K562 (cell line): ENCODE results near the gene PCAT6. TPM values are rescaled to one million over a fixed set of nuclear protein-coding genes. Genes with fewer than 3 reads are reported as not detected.

Experiments used
- CBFB ChIP-seq: sonication (generic); formaldehyde crosslinking; IDR thresholded peaks from 2 replicates; pipeline ENCODE4 v1.4.0; 2020; ENCODE audit warnings: mild to moderate bottlenecking, missing genetic modification reagents
- FOXP1 ChIP-seq: sonication (generic); formaldehyde crosslinking; IDR thresholded peaks from 2 replicates; pipeline ENCODE4 v1.8.0; 2022; ENCODE audit warnings: mild to moderate bottlenecking, missing genetic modification reagents
- HDAC2 ChIP-seq: fragments of 450-650 bp; IDR thresholded peaks from 2 replicates; pipeline ENCODE4 v1.6.1; 2016; ENCODE audit warnings: mild to moderate bottlenecking
- HDAC8 ChIP-seq: fragments of 450-650 bp; IDR thresholded peaks from 2 replicates; pipeline ENCODE4 v1.6.1; 2016; ENCODE audit warnings: mild to moderate bottlenecking, missing genetic modification characterization, moderate library complexity, missing compliant biosample characterization
- ILK ChIP-seq: fragments of 450-650 bp; IDR thresholded peaks from 2 replicates; pipeline ENCODE4 v1.6.1; 2016; ENCODE audit warnings: missing genetic modification characterization, low read depth, mild to moderate bottlenecking, missing compliant biosample characterization, moderate library complexity, borderline replicate concordance
- NCOA1 ChIP-seq: fragments of 450-650 bp; IDR thresholded peaks from 2 replicates; pipeline ENCODE4 v1.6.1; 2016; ENCODE audit warnings: low read depth
- PCBP1 ChIP-seq: fragments of 200-400 bp; formaldehyde crosslinking; IDR thresholded peaks from 2 replicates; pipeline ENCODE4 v1.6.1; 2018; ENCODE audit warnings: mild to moderate bottlenecking, low read depth, low read length; ENCODE audit not compliant: poor library complexity, severe bottlenecking
- PML ChIP-seq: IDR thresholded peaks from 2 replicates; pipeline ENCODE4 v1.6.1; 2012; ENCODE audit warnings: low read length, inconsistent platforms
- PRMT5 ChIP-seq: sonication (generic); formaldehyde crosslinking; IDR thresholded peaks from 2 replicates; pipeline ENCODE4 v1.5.0; 2020; ENCODE audit warnings: missing genetic modification reagents
- RB1 ChIP-seq: fragments of 450-650 bp; IDR thresholded peaks from 2 replicates; pipeline ENCODE4 v1.6.1; 2017; ENCODE audit warnings: low read depth, mild to moderate bottlenecking
- TEAD2 ChIP-seq: fragments of 450-650 bp; IDR thresholded peaks from 2 replicates; pipeline ENCODE4 v1.6.1; 2016; ENCODE audit warnings: missing genetic modification characterization, control low read depth, missing compliant biosample characterization
- TFAM ChIP-seq: fragments of 250-450 bp; sonication (Bioruptor Pico); conservative IDR thresholded peaks from 2 replicates; pipeline ENCODE4 v1.5.0; 2021; ENCODE audit warnings: mild to moderate bottlenecking, moderate library complexity
- ZNF274 ChIP-seq: IDR thresholded peaks from 2 replicates; pipeline ENCODE4 v1.6.1; 2011; ENCODE audit warnings: low read depth, mild to moderate bottlenecking, low read length, moderate library complexity, borderline replicate concordance
- ZNF766 ChIP-seq: fragments of 200-800 bp; sonication (Bioruptor generic); conservative IDR thresholded peaks from 2 replicates; pipeline ENCODE4 v1.6.1; 2016; ENCODE audit warnings: missing genetic modification characterization, missing compliant biosample characterization
- polyA plus RNA-seq, 8 experiments: library from polyadenylated mRNA; depleted of rRNA in 4 of 8; stranded (reverse) in 5 of 8; unstranded in 3 of 8; fragments of >200 nt; fragmentation: Nextera tagmentation in 2 of 8; fragmentation: Illumina TruSeq in 1 of 8; extraction: Ambion mirVana in 2 of 8; extraction: Trizol in 1 of 8; gene quantifications; 2 replicates each; pipeline versions ENCODE4 v1.2.1 to v1.2.3, GENCODE V29; 2011 to 2014; ENCODE audit warnings: inconsistent platforms in 1 of 8, missing spikeins in 1 of 8
- total RNA-seq, 7 experiments: library from RNA; depleted of rRNA in 6 of 7; stranded (reverse); fragments of >200 nt in 6 of 7; fragmentation: Illumina TruSeq in 2 of 7; extraction: Trizol in 2 of 7; gene quantifications; 2 replicates each; pipeline versions ENCODE4 v1.2.1 to v1.2.3, GENCODE V29; 2011 to 2021; ENCODE audit warnings: low replicate concordance in 1 of 7
- TF ChIP-seq, protein P1 (sequence below): fragments of 200-400 bp; formaldehyde crosslinking; IDR thresholded peaks from 2 replicates; pipeline ENCODE4 v1.6.1; 2017; ENCODE audit warnings: mild to moderate bottlenecking, low read depth, low read length, moderate library complexity
- TF ChIP-seq, protein P2 (sequence below), 2 experiments: fragments of 450-650 bp; IDR thresholded peaks; 2 replicates each; pipeline ENCODE4 v1.6.1; 2016
- TF ChIP-seq, protein P3 (sequence below): fragments of 250-450 bp; sonication (Bioruptor Pico); IDR thresholded peaks from 2 replicates; pipeline ENCODE4 v1.5.0; 2020; ENCODE audit warnings: mild to moderate bottlenecking
- TF ChIP-seq, protein P4 (sequence below): fragments of 250-450 bp; sonication (Bioruptor Pico); IDR thresholded peaks from 2 replicates; pipeline ENCODE4 v1.5.0; 2020; ENCODE audit warnings: mild to moderate bottlenecking, borderline replicate concordance

The PCAT6 gene
- total and polyA plus RNA-seq, 9 of the 15 experiments (the other 6 are each of a cell fraction or from before 2014, with no cell fraction given), result 0.25 to 2.4 (median 0.54) TPM; not detected in 1

DNA sequence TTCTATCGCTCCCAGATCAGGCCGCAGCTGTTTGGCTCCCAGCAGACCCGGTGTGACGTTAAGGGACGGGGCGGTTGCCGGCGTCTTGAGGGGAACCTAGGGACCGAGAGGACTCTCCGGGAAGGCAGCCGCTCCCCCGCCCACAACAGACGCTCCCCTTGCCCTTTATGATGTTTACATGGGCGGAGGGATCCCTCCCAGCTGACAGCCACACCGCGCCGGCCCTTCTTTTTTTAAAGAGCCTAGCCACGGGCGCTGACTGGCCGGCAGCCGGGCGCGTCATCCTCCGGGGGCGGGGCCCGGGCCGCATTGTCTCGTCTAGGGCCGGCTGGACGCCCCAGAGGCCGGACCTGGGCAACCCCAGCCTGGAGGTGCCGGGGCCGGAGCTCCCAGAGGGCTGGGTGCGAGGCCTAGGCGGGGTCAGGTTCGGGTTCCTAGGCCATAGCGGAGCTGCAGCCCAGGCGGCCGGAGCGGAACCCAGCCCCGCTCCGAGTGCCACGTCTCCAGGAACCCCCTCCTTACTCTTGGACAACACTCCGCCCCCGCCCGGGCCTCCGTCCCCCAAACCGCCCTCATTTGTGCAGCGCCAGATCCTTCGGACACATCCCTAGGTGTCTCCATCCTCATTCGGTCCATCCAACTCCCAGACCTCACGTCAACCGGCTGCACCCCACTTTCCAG, at the start of gene PCAT6 (continued):
- TF ChIP-seq FOXP1 (CRISPR knock-in tag) (peak; percentile 91), PRMT5 (CRISPR knock-in tag) (no peak), NCOA1 (no peak; the same call in none of the 2 replicates), ILK (no peak), PCBP1 (peak; percentile 79), HDAC8 (no peak), TFAM (CRISPR knock-in tag) (no peak), TEAD2 (no peak), CBFB (CRISPR knock-in tag) (no peak), PML (peak; percentile 56), HDAC2 (peak; percentile 78), ZNF766 (CRISPR knock-in tag) (no peak), RB1 (peak; percentile 57), ZNF274 (no peak)
- TF ChIP-seq, protein P1, sequence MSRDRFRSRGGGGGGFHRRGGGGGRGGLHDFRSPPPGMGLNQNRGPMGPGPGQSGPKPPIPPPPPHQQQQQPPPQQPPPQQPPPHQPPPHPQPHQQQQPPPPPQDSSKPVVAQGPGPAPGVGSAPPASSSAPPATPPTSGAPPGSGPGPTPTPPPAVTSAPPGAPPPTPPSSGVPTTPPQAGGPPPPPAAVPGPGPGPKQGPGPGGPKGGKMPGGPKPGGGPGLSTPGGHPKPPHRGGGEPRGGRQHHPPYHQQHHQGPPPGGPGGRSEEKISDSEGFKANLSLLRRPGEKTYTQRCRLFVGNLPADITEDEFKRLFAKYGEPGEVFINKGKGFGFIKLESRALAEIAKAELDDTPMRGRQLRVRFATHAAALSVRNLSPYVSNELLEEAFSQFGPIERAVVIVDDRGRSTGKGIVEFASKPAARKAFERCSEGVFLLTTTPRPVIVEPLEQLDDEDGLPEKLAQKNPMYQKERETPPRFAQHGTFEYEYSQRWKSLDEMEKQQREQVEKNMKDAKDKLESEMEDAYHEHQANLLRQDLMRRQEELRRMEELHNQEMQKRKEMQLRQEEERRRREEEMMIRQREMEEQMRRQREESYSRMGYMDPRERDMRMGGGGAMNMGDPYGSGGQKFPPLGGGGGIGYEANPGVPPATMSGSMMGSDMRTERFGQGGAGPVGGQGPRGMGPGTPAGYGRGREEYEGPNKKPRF, result no peak
- TF ChIP-seq, protein P2, sequence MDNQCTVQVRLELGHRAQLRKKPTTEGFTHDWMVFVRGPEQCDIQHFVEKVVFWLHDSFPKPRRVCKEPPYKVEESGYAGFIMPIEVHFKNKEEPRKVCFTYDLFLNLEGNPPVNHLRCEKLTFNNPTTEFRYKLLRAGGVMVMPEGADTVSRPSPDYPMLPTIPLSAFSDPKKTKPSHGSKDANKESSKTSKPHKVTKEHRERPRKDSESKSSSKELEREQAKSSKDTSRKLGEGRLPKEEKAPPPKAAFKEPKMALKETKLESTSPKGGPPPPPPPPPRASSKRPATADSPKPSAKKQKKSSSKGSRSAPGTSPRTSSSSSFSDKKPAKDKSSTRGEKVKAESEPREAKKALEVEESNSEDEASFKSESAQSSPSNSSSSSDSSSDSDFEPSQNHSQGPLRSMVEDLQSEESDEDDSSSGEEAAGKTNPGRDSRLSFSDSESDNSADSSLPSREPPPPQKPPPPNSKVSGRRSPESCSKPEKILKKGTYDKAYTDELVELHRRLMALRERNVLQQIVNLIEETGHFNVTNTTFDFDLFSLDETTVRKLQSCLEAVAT (IDR thresholded peaks at IDR 0.05), result peak in 1 of 2 experiments; percentile 31; a peak in 1 of 4 replicates
- TF ChIP-seq, protein P3, sequence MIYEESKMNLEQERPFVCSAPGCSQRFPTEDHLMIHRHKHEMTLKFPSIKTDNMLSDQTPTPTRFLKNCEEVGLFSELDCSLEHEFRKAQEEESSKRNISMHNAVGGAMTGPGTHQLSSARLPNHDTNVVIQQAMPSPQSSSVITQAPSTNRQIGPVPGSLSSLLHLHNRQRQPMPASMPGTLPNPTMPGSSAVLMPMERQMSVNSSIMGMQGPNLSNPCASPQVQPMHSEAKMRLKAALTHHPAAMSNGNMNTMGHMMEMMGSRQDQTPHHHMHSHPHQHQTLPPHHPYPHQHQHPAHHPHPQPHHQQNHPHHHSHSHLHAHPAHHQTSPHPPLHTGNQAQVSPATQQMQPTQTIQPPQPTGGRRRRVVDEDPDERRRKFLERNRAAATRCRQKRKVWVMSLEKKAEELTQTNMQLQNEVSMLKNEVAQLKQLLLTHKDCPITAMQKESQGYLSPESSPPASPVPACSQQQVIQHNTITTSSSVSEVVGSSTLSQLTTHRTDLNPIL (CRISPR knock-in tag), result no peak
- TF ChIP-seq, protein P4, sequence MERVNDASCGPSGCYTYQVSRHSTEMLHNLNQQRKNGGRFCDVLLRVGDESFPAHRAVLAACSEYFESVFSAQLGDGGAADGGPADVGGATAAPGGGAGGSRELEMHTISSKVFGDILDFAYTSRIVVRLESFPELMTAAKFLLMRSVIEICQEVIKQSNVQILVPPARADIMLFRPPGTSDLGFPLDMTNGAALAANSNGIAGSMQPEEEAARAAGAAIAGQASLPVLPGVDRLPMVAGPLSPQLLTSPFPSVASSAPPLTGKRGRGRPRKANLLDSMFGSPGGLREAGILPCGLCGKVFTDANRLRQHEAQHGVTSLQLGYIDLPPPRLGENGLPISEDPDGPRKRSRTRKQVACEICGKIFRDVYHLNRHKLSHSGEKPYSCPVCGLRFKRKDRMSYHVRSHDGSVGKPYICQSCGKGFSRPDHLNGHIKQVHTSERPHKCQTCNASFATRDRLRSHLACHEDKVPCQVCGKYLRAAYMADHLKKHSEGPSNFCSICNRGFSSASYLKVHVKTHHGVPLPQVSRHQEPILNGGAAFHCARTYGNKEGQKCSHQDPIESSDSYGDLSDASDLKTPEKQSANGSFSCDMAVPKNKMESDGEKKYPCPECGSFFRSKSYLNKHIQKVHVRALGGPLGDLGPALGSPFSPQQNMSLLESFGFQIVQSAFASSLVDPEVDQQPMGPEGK (CRISPR knock-in tag), result no peak
